HEK293 (cell line): ENCODE measurements around the gene IDE.

Source experiments
- CTCF ChIA-PET: fragments of 350-600 bp; formaldehyde crosslinking; extraction: SDS; loops from one replicate; lab custom pipeline; 2021; ENCODE audit warnings: antibody characterized with exemption; lab: Yijun Ruan, JAX
- POLR2A ChIA-PET: fragments of 300-600 bp; formaldehyde crosslinking; extraction: SDS; loops from one replicate; lab custom pipeline; 2020; ENCODE audit warnings: antibody characterized with exemption, inconsistent platforms; lab: Yijun Ruan, JAX
- H3K27ac ChIP-seq: fragments of 200-500 bp; sonication (Bioruptor generic); 2 replicates; pipeline ENCODE4 v1.5.1; 2014; ENCODE audit warnings: low read depth, low read length, control low read depth, inconsistent platforms; ENCODE audit errors: extremely low read depth
- H3K36me3 ChIP-seq, 2 experiments: fragments of 200-500 bp in 1 of 2; sonication (Bioruptor generic) in 1 of 2; 1 replicate in 1 of 2; 2 replicates in 1 of 2; pipeline ENCODE4 v1.5.1; 2014 to 2017; ENCODE audit warnings: inconsistent platforms in 2 of 2, low read length in 2 of 2; ENCODE audit not compliant: control insufficient read depth in 2 of 2, insufficient read depth in 1 of 2
- H3K4me1 ChIP-seq: fragments of 200-500 bp; sonication (Bioruptor generic); 2 replicates; pipeline ENCODE4 v1.5.1; 2014; ENCODE audit warnings: mild to moderate bottlenecking, low read length, inconsistent platforms; ENCODE audit not compliant: control insufficient read depth, insufficient read depth
- H3K4me3 ChIP-seq: 2 replicates; pipeline ENCODE4 v1.5.1; 2011; ENCODE audit warnings: low read depth, mild to moderate bottlenecking, control low read depth, low read length, moderate library complexity
- H3K9me3 ChIP-seq: fragments of 200-500 bp; sonication (Bioruptor generic); 2 replicates; pipeline ENCODE4 v1.5.1; 2014; ENCODE audit warnings: low read depth, low read length, inconsistent platforms; ENCODE audit not compliant: control insufficient read depth, insufficient read depth
- GLI2 ChIP-seq: fragments of 450-650 bp; formaldehyde crosslinking; IDR thresholded peaks from 2 replicates; pipeline ENCODE4; 2017; ENCODE audit warnings: missing biosample characterization, missing genetic modification characterization, low read depth, borderline replicate concordance
- MEIS1 ChIP-seq: sonication (generic); formaldehyde crosslinking; IDR thresholded peaks from 2 replicates; pipeline ENCODE4 v1.8.1; 2022; ENCODE audit warnings: missing genetic modification reagents, mild to moderate bottlenecking, borderline replicate concordance
- PRDM2 ChIP-seq: fragments of 450-650 bp; formaldehyde crosslinking; IDR thresholded peaks from 2 replicates; pipeline ENCODE4 v1.5.1; 2016; ENCODE audit warnings: missing biosample characterization, missing genetic modification characterization, borderline replicate concordance
- ZBTB21 ChIP-seq: fragments of 450-650 bp; formaldehyde crosslinking; IDR thresholded peaks from 2 replicates; pipeline ENCODE4 v1.5.1; 2017; ENCODE audit warnings: missing biosample characterization, missing genetic modification characterization
- ZBTB49 ChIP-seq: fragments of 450-650 bp; formaldehyde crosslinking; IDR thresholded peaks from 2 replicates; pipeline ENCODE4 v1.5.1; 2016; ENCODE audit warnings: missing biosample characterization, missing genetic modification characterization, low read depth
- ZEB2 ChIP-seq: fragments of 450-650 bp; formaldehyde crosslinking; IDR thresholded peaks from 2 replicates; pipeline ENCODE4 v1.5.1; 2016; ENCODE audit warnings: missing biosample characterization, missing genetic modification characterization
- ZNF114 ChIP-seq: fragments of 450-650 bp; formaldehyde crosslinking; IDR thresholded peaks from 2 replicates; pipeline ENCODE4 v1.5.0; 2017; ENCODE audit warnings: missing biosample characterization, missing genetic modification characterization
- ZNF148 ChIP-seq: fragments of 450-650 bp; formaldehyde crosslinking; IDR thresholded peaks from 2 replicates; pipeline ENCODE4 v1.5.0; 2017; ENCODE audit warnings: missing biosample characterization, missing genetic modification characterization, borderline replicate concordance
- ZNF221 ChIP-seq: fragments of 450-650 bp; formaldehyde crosslinking; IDR thresholded peaks from 2 replicates; pipeline ENCODE4 v1.5.1; 2017; ENCODE audit warnings: missing biosample characterization, missing genetic modification characterization, borderline replicate concordance
- ZNF23 ChIP-seq: fragments of 450-650 bp; formaldehyde crosslinking; IDR thresholded peaks from 2 replicates; pipeline ENCODE4 v1.5.1; 2016; ENCODE audit warnings: missing biosample characterization, missing genetic modification characterization, borderline replicate concordance
- ZNF274 ChIP-seq, 2 experiments: fragments of 200-500 bp in 1 of 2; fragments of 450-650 bp in 1 of 2; sonication (Bioruptor generic) in 1 of 2; formaldehyde crosslinking in 1 of 2; IDR thresholded peaks; 2 replicates each; pipeline versions ENCODE4 v1.5.1 to v1.6.1; 2014 to 2016; ENCODE audit warnings: borderline replicate concordance in 1 of 2, inconsistent platforms in 1 of 2, low read length in 1 of 2, missing biosample characterization in 1 of 2, missing genetic modification characterization in 1 of 2
- ZNF362 ChIP-seq: fragments of 450-650 bp; formaldehyde crosslinking; IDR thresholded peaks from 2 replicates; pipeline ENCODE4 v1.5.1; 2016; ENCODE audit warnings: missing biosample characterization, missing genetic modification characterization
- ZNF391 ChIP-seq: fragments of 450-650 bp; formaldehyde crosslinking; IDR thresholded peaks from 2 replicates; pipeline ENCODE4 v1.5.1; 2016; ENCODE audit warnings: low read depth, missing biosample characterization, missing genetic modification characterization, borderline replicate concordance
- ZNF555 ChIP-seq: fragments of 450-650 bp; formaldehyde crosslinking; conservative IDR thresholded peaks from 2 replicates; pipeline ENCODE4 v1.5.1; 2017; ENCODE audit warnings: missing biosample characterization, mild to moderate bottlenecking, missing genetic modification characterization, inconsistent platforms
- ZNF600 ChIP-seq: fragments of 450-650 bp; formaldehyde crosslinking; IDR thresholded peaks from 2 replicates; pipeline ENCODE4 v1.5.1; 2016; ENCODE audit warnings: missing biosample characterization, missing genetic modification characterization

IDE gene

GRCh38 chr10:92492748-92493240 is 81.1 kb downstream of the IDE start (continued):
- TF ChIP-seq ZNF362 (tag by site-specific recombination) (no peak), ZBTB49 (tag by site-specific recombination) (no peak), ZNF274 (IDR thresholded peaks at IDR 0.05; ENCODE audit: low read length) (no peak), ZNF274 (tag by site-specific recombination; IDR thresholded peaks at IDR 0.05; ENCODE audit: borderline replicate concordance) (no peak), ZNF555 (no peak), GLI2 (no peak)
- TF ChIP-seq, all 188 proteins: peak for 0

- ChIA-PET POLR2A (no interaction called here), CTCF (interaction anchor here (0.7 to 1.3 kb wide), 2 partner anchors 10 to 27 kb away, joined by 3 to 5 read pairs; no protein-coding TSS in a partner anchor)
- Histone ChIP-seq H3K9me3 (no peaks in the 10 kb centered on the region), H3K36me3 (peaks cover 44 to 69% of the 10 kb centered on the region in 2 experiments), H3K27ac (no peak overlapping the region), H3K4me3 (no peak overlapping the region), H3K4me1 (no peaks in the 10 kb centered on the region)
- TF ChIP-seq ZNF600 (tag by site-specific recombination) (no peak), ZNF148 (tag by site-specific recombination) (no peak), ZNF221 (no peak), ZNF114 (tag by site-specific recombination) (no peak), ZNF23 (no peak), ZNF391 (tag by site-specific recombination) (no peak), ZBTB21 (tag by site-specific recombination) (no peak), ZEB2 (no peak), MEIS1 (CRISPR knock-in tag) (no peak), PRDM2 (tag by site-specific recombination) (no peak)
Measured at GRCh38 chr10:92490387-92490786, 83.5 kb downstream of the IDE start.
